GM21360 (cell line): Measurements from ENCODE around the gene CLEC4M.
"Not testable (repeated sequence)": the region's sequence is repeated elsewhere in the genome, so short reads cannot be mapped to it uniquely, and the experiment has no call there.

Experiments
- ATAC-seq: cut with Tn5 transposase; IDR thresholded peaks from one replicate; pipeline ENCODE4 v1.9.1; 2021; ENCODE audit warnings: mild to moderate bottlenecking, moderate library complexity; ENCODE audit not compliant: unreplicated experiment

Gene CLEC4M

GRCh38 chr19:7739801-7740681 lies 23.0 kb upstream of the CLEC4M start:
- no peak for ATAC-seq

- ATAC-seq = no peak
These were observed 22.4 kb upstream of the CLEC4M start for GRCh38 chr19:7740682-7741054.

GRCh38 chr19:7742575-7742974 lies 20.5 kb upstream of the CLEC4M start:
- no peak for ATAC-seq

- ATAC-seq = no peak
These were observed 20.1 kb upstream of the CLEC4M start for GRCh38 chr19:7742991-7743390.

GRCh38 chr19:7743425-7743841 lies 19.6 kb upstream of the CLEC4M start:
- ATAC-seq = peak; percentile 57

- no peak for ATAC-seq
These were observed 18.8 kb upstream of the CLEC4M start for GRCh38 chr19:7744199-7744786.

- ATAC-seq = no peak
These were observed 18.0 kb upstream of the CLEC4M start for GRCh38 chr19:7744871-7745650.

- not testable (repeated sequence) for ATAC-seq
These were observed 16.7 kb upstream of the CLEC4M start for GRCh38 chr19:7746306-7746705.

GRCh38 chr19:7746903-7747884 lies 15.8 kb upstream of the CLEC4M start, which contains the start of gene CD209:
Gene CD209, minus strand, starts transcription at chr19:7747534. Its CDS starts 23 bp downstream, at chr19:7747511.
- ATAC-seq = no peak

- no peak for ATAC-seq
These were observed 14.9 kb upstream of the CLEC4M start for GRCh38 chr19:7748171-7748570.

- ATAC-seq = no peak
These were observed 14.3 kb upstream of the CLEC4M start for GRCh38 chr19:7748756-7749155.

GRCh38 chr19:7751157-7751783 lies 11.8 kb upstream of the CLEC4M start:
- no peak for ATAC-seq

- ATAC-seq = no peak
These were observed 6.8 kb upstream of the CLEC4M start for GRCh38 chr19:7756258-7756657.

- ATAC-seq = no peak
These were observed 5.7 kb upstream of the CLEC4M start for GRCh38 chr19:7757358-7757757.

- ATAC-seq = no peak
These were observed 3.9 kb upstream of the CLEC4M start for GRCh38 chr19:7759156-7759555.

GRCh38 chr19:7763696-7764095 lies 653 bp downstream of the CLEC4M start:
- ATAC-seq = no peak

- ATAC-seq = not testable (repeated sequence)
These were observed 1.1 kb downstream of the CLEC4M start for GRCh38 chr19:7764157-7764556.

GRCh38 chr19:7765043-7765442 lies 2.0 kb downstream of the CLEC4M start:
- ATAC-seq = not testable (repeated sequence)

- no peak for ATAC-seq
These were observed 3.5 kb downstream of the CLEC4M start for GRCh38 chr19:7766535-7766934.

GRCh38 chr19:7767487-7767886 lies 4.4 kb downstream of the CLEC4M start:
- ATAC-seq = no peak
